ENCODE measurements around the gene FBXL14. TPM values are rescaled to one million over a fixed set of nuclear protein-coding genes. Genes with fewer than 3 reads are reported as not detected.

The FBXL14 gene
- total and polyA plus RNA-seq, 9 of the 15 experiments (the other 6 are each of a cell fraction or from before 2014, with no cell fraction given): 0.13 to 9.8 (median 3.3) TPM

- H3K79me2 ChIP-seq (ENCODE audit: control insufficient read depth, insufficient read depth, low read length): peaks cover 5% of the 10 kb centered on the region; the same call in 1 of the 3 replicates
- WGBS (ENCODE audit: insufficient coverage, low coverage, missing lambda C conversion rate): 81% methylated on average over 8 of the region's 15 CpGs
- H3K4me3 ChIP-seq: no peak overlapping the region
- no peak overlapping the region for H3K9ac ChIP-seq (ENCODE audit: insufficient read depth in 1 of 2, low read depth in 2 of 2, low read length in 2 of 2)
- TF ChIP-seq, protein P1, sequence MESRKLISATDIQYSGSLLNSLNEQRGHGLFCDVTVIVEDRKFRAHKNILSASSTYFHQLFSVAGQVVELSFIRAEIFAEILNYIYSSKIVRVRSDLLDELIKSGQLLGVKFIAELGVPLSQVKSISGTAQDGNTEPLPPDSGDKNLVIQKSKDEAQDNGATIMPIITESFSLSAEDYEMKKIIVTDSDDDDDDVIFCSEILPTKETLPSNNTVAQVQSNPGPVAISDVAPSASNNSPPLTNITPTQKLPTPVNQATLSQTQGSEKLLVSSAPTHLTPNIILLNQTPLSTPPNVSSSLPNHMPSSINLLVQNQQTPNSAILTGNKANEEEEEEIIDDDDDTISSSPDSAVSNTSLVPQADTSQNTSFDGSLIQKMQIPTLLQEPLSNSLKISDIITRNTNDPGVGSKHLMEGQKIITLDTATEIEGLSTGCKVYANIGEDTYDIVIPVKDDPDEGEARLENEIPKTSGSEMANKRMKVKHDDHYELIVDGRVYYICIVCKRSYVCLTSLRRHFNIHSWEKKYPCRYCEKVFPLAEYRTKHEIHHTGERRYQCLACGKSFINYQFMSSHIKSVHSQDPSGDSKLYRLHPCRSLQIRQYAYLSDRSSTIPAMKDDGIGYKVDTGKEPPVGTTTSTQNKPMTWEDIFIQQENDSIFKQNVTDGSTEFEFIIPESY (CRISPR knock-in tag; IDR thresholded peaks at IDR 0.05): peak; percentile 60; the same call in 1 of the 2 replicates
- no peak for TF ChIP-seq CEBPG (CRISPR knock-in tag; IDR thresholded peaks at IDR 0.05)
- no peak for TF ChIP-seq CEBPG (tag; conservative IDR thresholded peaks at IDR 0.05 in 1 of 2, IDR thresholded peaks at IDR 0.05 in 1 of 2)
- no peak for TF ChIP-seq ZNF79 (CRISPR knock-in tag; IDR thresholded peaks at IDR 0.05; ENCODE audit: low read depth)
- H4K20me1 ChIP-seq (replicated peaks; ENCODE audit: control insufficient read depth, insufficient read depth, low read length): no peaks in the 10 kb centered on the region
- intact Hi-C loops (cut with micrococcal nuclease): loop anchor here (10.0 kb wide), 1 partner anchor 59 kb away; no protein-coding TSS in a partner anchor
- no peak overlapping the region for H2AFZ ChIP-seq (ENCODE audit: low read depth, low read length)
- no peaks in the 10 kb centered on the region for H3K9me1 ChIP-seq (ENCODE audit: control insufficient read depth, insufficient read depth, low read length)
- POLR2A ChIA-PET: interaction anchor here (0.6 to 1.1 kb wide), 2 partner anchors 10 to 518 kb away, joined by 3 read pairs; no protein-coding TSS in a partner anchor
- no peak overlapping the region for H3K4me2 ChIP-seq (ENCODE audit: insufficient read depth, low read length)
- BruUV-seq (replicated peaks): no TSS peak
- peaks cover 18 to 26% of the 10 kb centered on the region in 2 experiments; a peak in 4 of 5 replicates for H3K4me1 ChIP-seq (replicated peaks in 1 of 2; ENCODE audit: control insufficient read depth in 2 of 2, insufficient read depth in 2 of 2, low read length in 2 of 2)
- no peak overlapping the region for H3K27ac ChIP-seq (ENCODE audit: extremely low read depth, low read depth, low read length)
- no peaks in the 10 kb centered on the region for H3K27me3 ChIP-seq (ENCODE audit: control insufficient read depth in 2 of 2, insufficient read depth in 2 of 2, low read length in 2 of 2)
- H3K9me3 ChIP-seq (replicated peaks; ENCODE audit: control insufficient read depth, insufficient read depth, low read depth, low read length): no peaks in the 10 kb centered on the region
- H3K36me3 ChIP-seq (ENCODE audit: control insufficient read depth, insufficient read depth, low read length): no peaks in the 10 kb centered on the region
- DNase-seq (ENCODE audit: extremely low read depth in 1 of 4, low spot score in 3 of 4) (no peak), FAIRE-seq (no peak), ATAC-seq (no peak)
- CTCF ChIA-PET (ENCODE audit: low intra/inter-chr PET ratio): no interaction called here
- in situ Hi-C loops (cut with MboI): no loop called here
These were observed 20.2 kb downstream of the FBXL14 start for GRCh38 chr12:1573960-1574864.
